Activated T-helper 17 cell treated with anti-CD3 and anti-CD28 coated beads, Interleukin-2, amount 50 U/mL, for 72 hours (primary cell): ENCODE data around the gene ID1. TPM values are rescaled to one million over a fixed set of nuclear protein-coding genes. Genes with fewer than 3 reads are reported as not detected.
"Not testable (repeated sequence)": the region's sequence is repeated elsewhere in the genome, so short reads cannot be mapped to it uniquely, and the experiment has no call there.

Experiments
- ATAC-seq: fragments of 150-1000 bp; cut with Tn5 transposase; replicated peaks from 2 replicates; pipeline ENCODE4 v1.10.0; 2021; ENCODE audit warnings: mild to moderate bottlenecking, moderate library complexity
- H3K27ac Mint-ChIP-seq: one replicate; pipeline ENCODE4 v1.8.0; 2022; ENCODE audit warnings: mixed read lengths
- H3K27me3 Mint-ChIP-seq: one replicate; pipeline ENCODE4 v1.8.0; 2022; ENCODE audit warnings: mixed read lengths
- H3K36me3 Mint-ChIP-seq: one replicate; pipeline ENCODE4 v1.8.0; 2022; ENCODE audit warnings: low read depth, mild to moderate bottlenecking, mixed read lengths
- H3K4me1 Mint-ChIP-seq: one replicate; pipeline ENCODE4 v1.8.0; 2022; ENCODE audit warnings: mixed read lengths
- H3K4me3 Mint-ChIP-seq: one replicate; pipeline ENCODE4 v1.8.0; 2022; ENCODE audit warnings: mild to moderate bottlenecking, mixed read lengths
- H3K9me3 Mint-ChIP-seq: one replicate; pipeline ENCODE4 v1.8.0; 2022; ENCODE audit warnings: mixed read lengths
- total RNA-seq, 2 donors: library from RNA; stranded (reverse); gene quantifications; one replicate each; pipeline ENCODE4 v1.2.3, GENCODE V29; 2022

Gene ID1
- total RNA-seq, 2 donors from 2014 or later, result 2.9 to 5.3 TPM

DNA sequence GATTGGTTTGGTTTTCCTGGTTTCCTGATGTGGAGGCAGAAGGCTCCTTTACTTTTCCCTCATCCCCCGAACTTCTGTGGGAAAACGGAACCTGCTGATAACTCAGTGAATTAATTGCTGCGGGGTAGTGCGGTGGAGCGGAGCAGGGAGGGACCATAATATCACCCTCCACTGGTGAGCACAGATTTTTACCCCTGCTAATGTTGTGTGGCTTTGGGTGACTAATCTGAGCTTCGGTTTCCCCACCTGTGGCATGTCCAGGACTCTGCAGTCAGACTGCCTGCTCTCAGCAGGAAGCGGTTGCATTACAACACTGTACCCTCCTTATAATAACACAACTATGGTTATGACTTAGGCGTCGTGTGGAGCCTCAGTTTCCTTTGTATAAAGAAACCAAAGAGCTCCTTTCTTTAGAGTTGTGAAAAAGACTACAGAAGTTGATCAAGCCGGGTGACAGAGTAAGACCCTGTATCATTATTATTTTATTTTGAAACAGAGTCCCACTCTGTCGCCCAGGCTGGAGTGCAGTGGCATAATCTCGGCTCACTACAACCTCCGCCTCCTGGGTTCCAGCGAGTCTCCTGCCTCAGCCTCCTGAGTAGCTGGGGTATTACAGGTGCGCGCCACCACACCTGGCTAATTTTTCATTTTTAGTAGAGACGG, 2.2 kb upstream of the ID1 start:
- H3K9me3 Mint-ChIP-seq, result no peaks in the 10 kb centered on the region
- peak overlapping the region; percentile 85 for H3K4me3 Mint-ChIP-seq
- peak overlapping the region; percentile 46 for H3K27ac Mint-ChIP-seq
- H3K4me1 Mint-ChIP-seq, result peaks cover 23% of the 10 kb centered on the region
- peaks cover 7% of the 10 kb centered on the region for H3K36me3 Mint-ChIP-seq
- peak; percentile 88 for ATAC-seq
- H3K27me3 Mint-ChIP-seq, result peaks cover 20% of the 10 kb centered on the region

DNA sequence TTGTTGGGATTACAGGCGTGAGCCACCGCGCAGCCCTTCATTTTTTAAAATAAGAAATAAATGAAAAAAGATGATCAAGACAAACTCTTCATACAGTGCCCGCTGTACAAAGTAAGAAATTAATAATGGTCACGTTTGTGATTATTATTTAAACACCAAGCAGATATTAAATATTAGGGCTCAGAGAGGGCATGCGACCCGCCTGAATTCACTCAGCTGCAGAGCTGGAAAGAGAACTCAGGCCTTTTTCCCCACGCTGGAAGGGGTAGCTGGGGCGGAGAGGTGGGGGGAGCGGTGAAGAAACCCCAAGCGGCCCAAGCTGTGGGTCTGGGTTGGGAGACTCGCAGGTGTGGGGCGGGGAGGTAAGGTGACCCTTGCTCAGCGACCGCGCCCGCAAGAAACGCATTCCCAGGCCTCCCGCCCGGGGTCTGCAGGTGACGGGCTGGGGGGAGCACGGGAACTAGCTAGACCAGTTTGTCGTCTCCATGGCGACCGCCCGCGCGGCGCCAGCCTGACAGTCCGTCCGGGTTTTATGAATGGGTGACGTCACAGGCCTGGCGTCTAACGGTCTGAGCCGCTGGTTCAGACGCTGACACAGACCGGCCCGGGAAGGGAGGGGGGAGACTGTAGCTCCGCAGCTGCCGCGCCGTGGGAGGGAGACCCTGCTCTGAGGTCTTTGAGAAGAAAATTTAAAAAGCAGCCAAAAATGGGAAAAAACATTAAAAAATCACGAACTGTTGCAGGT, 1.1 kb upstream of the ID1 start:
- Mint-ChIP-seq H3K4me3 (peak overlapping the region; percentile 85), H3K9me3 (no peaks in the 10 kb centered on the region), H3K27ac (peak overlapping the region; percentile 68), H3K27me3 (peaks cover 23% of the 10 kb centered on the region), H3K36me3 (peaks cover 7% of the 10 kb centered on the region), H3K4me1 (peaks cover 23% of the 10 kb centered on the region)
- ATAC-seq, result peak; percentile 45

DNA sequence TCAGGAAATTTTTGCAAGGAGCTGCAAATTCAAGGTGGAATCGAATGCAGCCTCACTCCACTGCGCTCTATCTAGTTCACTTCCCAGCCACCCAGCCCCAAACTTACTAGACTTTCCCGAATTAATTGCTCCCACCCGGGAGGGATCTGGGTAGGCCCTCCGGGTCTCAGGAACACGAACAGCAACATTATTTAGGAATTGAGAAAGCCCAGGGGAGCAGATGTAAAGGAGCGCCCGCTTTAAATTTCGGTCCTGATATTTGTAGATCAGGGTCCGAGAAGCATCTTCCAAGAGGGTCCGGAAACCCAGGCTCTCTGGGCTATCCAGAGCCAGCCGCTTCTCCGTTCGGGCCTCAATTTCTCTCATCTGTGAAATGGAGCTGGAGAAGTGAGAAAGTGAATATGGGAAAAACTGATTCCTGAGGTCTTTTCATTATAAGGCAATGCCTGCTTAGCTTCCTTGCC, 490 bp upstream of the ID1 start:
- Mint-ChIP-seq H3K4me3 (peak overlapping the region; percentile 85), H3K36me3 (peaks cover 7% of the 10 kb centered on the region), H3K9me3 (no peaks in the 10 kb centered on the region), H3K4me1 (peaks cover 23% of the 10 kb centered on the region), H3K27me3 (peaks cover 23% of the 10 kb centered on the region), H3K27ac (peak overlapping the region; percentile 68)
- ATAC-seq, result no peak

DNA sequence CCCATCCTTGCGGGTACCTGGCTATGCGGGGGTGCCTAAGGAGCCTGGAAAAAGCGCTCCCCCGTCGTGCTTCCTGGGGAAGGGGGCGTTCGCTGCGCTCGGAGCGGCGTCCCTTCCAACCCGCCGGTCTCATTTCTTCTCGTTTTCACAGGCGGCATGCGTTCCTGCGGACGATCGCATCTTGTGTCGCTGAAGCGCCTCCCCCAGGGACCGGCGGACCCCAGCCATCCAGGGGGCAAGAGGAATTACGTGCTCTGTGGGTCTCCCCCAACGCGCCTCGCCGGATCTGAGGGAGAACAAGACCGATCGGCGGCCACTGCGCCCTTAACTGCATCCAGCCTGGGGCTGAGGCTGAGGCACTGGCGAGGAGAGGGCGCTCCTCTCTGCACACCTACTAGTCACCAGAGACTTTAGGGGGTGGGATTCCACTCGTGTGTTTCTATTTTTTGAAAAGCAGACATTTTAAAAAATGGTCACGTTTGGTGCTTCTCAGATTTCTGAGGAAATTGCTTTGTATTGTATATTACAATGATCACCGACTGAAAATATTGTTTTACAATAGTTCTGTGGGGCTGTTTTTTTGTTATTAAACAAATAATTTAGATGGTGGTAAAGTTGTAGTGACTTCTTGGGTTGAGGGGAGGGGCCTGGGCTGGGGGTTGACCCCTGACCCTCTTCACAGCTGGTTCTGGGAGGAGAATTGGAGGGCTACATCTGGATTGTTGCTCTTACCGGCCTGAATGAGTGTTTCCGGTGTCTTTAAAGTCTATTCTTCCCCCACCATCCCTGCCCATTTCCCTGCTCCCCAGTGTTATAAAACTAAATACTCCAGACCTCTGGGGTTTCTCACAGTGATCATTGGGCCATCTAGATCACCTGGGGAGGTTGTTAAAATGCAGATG, 1.1 kb downstream of the ID1 start:
- Mint-ChIP-seq H3K9me3 (no peaks in the 10 kb centered on the region), H3K27ac (peak overlapping the region; percentile 61), H3K27me3 (peaks cover 23% of the 10 kb centered on the region), H3K4me1 (peaks cover 23% of the 10 kb centered on the region), H3K4me3 (peak overlapping the region; percentile 85), H3K36me3 (peaks cover 7% of the 10 kb centered on the region)
- ATAC-seq, result no peak

DNA sequence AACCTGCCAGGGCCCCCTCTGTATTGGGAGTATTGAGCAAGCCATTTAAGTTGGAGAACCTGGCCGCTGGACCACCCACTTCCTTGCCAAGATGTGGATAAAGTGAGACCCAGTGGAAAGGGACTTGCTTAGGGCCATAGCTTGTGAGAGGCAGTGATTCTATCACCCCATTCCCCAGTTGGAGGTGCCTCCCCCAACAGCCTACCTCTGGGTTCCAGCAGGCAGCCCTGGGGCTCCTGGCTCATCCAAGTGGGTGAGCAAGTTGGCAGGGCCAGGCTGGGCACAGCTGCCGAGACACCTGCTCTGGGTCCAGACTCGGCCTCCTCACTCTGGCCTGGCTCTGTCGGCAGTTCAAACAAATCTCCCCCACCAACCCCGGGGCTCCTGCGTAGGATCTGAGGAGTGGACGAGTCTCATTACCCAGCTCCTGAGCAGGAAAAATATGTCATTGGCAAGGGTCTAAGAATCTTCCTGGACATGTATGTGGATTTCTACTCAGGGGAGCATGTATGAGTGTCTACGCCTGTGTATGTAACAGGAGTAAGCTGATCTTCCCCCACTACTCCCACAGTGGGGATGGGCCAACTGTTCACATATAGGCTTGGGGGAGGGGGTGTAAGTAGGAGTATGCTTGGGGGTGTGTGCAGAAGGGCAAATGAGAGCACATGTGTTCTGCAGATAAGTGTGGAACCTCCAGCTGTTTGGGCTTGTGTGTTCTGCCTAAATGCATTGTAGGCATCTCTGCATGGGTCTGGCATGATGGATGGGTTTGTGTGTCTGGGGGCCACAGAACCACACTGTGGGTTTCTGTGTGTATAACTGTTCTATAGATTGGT, 1.9 kb downstream of the ID1 start:
- ATAC-seq, result no peak
- Mint-ChIP-seq H3K36me3 (peaks cover 7% of the 10 kb centered on the region), H3K27me3 (peaks cover 23% of the 10 kb centered on the region), H3K4me1 (peaks cover 23% of the 10 kb centered on the region), H3K4me3 (peak overlapping the region; percentile 85), H3K27ac (no peak overlapping the region), H3K9me3 (no peaks in the 10 kb centered on the region)

DNA sequence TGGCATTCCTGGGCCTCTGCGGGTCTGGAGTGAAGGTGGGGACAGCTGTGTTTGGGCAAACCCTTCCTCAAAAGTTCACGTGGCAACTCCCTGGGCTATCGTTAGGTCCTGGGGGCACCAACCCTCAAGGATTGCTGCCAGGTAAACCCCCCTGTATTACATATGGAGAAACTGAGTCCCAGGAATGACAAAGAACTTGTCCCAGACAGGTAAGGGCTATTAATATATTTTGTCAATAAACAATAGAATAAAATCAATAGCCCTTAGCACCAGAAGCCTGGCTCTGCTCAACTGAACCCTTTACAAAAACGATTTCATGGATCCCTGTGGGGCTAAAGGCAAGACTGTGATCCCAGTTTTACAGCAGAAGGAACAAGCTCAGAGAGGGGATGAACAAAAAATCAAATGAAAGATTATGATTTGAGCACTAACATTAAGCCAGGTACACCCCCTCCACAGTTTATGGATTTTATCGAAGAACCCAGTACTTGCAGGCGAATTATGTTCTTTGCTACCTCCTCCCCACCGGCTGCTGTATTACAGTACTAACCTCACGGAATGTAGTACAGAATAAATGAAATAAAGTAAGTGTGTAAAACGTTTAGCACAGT, 2.7 kb downstream of the ID1 start:
- Mint-ChIP-seq H3K4me3 (no peak overlapping the region), H3K27ac (no peak overlapping the region), H3K27me3 (peaks cover 20% of the 10 kb centered on the region), H3K9me3 (no peaks in the 10 kb centered on the region), H3K4me1 (peaks cover 18% of the 10 kb centered on the region), H3K36me3 (peaks cover 7% of the 10 kb centered on the region)
- ATAC-seq, result no peak

DNA sequence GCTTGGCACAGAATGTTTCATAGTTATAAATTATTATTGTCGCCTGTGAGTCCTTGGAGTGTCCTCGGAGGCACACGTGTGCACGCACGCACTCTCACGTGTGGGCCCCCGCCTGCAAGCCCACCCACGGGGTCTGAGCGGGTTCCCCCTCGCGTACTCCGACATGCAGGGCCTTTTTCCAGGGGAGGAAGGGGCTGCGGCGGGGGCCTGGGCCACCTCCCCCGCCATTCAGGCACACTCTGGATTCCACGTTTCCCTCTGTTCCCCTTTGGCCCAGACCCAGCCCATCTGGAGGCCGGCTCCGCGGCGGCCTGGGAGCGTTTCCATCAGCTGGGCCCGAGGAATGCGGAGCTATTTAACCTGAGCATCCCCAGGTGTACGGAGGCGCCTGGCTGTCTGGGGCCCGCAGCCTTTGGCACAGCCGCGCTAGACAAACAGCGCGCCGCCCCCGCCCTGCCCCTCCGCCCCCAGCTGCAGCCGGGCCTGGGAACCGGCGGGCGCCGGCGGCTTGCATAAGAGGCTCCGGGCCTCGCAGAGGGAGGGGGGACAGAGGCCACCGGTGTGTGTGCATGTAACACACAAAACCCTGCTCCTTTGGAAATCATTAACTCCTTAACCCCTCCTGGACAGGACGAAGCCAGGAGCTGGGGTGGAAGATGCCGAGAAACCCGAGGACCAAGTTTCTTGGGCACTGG, 3.3 kb downstream of the ID1 start:
- H3K27me3 Mint-ChIP-seq, result peaks cover 19% of the 10 kb centered on the region

DNA sequence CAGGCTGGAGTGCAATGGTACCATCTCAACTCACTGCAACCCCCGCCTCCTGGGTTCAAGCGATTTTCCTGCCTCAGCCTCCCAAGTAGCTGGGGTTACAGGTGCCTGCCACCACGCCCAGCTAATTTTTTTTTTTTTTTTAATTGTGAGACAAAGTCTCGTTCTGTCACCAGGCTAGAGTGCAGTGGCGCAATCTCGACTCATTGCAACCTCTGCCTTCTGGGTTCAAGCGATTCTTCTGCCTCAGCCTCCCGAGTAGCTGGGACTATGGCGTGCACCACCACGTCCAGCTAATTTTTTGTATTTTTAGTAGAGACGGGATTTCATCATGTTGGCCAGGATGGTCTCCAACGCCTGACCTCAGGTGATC, 7.2 kb downstream of the ID1 start:
- H3K27ac Mint-ChIP-seq, H3K4me3 Mint-ChIP-seq, H3K9me3 Mint-ChIP-seq, ATAC-seq, H3K36me3 Mint-ChIP-seq, H3K4me1 Mint-ChIP-seq: not testable (repeated sequence)
- peaks cover 12% of the 10 kb centered on the region for H3K27me3 Mint-ChIP-seq

More for the DNA sequence above, 3.3 kb downstream of the ID1 start:
- H3K27ac Mint-ChIP-seq, result no peak overlapping the region
- peaks cover 7% of the 10 kb centered on the region for H3K36me3 Mint-ChIP-seq
- no peak overlapping the region for H3K4me3 Mint-ChIP-seq
- ATAC-seq, result no peak
- H3K9me3 Mint-ChIP-seq, result no peaks in the 10 kb centered on the region
- peaks cover 15% of the 10 kb centered on the region for H3K4me1 Mint-ChIP-seq

DNA sequence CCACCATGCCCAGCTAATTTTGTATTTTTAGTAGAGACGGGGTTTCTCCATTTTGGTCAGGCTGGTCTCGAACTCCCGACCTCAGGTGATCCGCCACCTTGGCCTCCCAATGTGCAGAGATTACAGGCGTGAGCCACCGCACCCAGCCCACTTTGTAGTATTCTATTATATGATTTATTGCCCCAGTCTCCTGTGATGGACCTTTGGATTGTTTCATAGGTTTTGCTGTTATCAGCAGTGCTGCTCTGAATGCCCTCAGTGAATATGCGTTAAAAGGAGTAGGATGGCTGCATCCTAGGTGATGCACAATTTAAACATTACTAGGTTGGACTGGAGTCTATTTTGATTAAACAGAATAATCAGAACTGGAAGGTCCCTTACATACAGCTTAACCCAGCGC, 10.3 kb downstream of the ID1 start:
- Mint-ChIP-seq H3K36me3 (no peaks in the 10 kb centered on the region), H3K9me3 (no peaks in the 10 kb centered on the region), H3K4me3 (no peak overlapping the region), H3K27me3 (peaks cover 6% of the 10 kb centered on the region), H3K4me1 (no peaks in the 10 kb centered on the region), H3K27ac (no peak overlapping the region)
- no peak for ATAC-seq

DNA sequence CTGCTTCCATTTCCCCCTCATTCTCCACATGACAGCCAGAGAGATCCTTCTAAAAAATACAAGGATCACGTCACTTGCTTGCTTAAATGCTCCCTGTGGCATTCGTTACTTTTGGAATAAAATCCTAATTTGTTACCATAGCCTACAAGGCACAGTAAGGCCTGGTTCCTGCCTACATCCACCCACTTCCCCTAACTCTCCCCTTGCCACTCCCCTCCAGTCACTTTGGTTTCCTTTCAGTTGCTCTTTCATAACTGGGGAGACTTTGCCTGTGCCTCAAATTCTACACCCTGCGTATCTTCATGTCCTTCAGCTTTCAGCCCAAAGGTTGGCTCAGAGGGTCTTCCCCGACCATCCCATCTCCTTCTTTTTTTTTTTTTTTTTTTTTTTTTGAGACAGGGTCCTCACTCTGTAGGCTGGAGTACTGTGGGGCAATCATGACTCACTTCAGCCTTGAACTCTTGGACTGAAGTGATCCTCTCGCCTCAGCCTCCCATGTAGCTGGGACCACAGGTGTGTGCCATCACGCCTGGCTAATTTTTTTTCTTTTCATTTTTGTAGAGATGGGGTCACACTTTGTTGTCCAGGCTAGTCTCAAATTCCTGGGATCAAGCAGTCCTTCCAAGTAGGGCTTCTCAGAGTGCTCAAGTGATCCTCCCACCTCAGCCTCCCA, 12.5 kb downstream of the ID1 start:
- Mint-ChIP-seq H3K4me3 (no peak overlapping the region), H3K36me3 (no peaks in the 10 kb centered on the region), H3K27me3 (peaks cover 6% of the 10 kb centered on the region), H3K9me3 (no peaks in the 10 kb centered on the region), H3K27ac (no peak overlapping the region), H3K4me1 (no peaks in the 10 kb centered on the region)
- ATAC-seq, result no peak

DNA sequence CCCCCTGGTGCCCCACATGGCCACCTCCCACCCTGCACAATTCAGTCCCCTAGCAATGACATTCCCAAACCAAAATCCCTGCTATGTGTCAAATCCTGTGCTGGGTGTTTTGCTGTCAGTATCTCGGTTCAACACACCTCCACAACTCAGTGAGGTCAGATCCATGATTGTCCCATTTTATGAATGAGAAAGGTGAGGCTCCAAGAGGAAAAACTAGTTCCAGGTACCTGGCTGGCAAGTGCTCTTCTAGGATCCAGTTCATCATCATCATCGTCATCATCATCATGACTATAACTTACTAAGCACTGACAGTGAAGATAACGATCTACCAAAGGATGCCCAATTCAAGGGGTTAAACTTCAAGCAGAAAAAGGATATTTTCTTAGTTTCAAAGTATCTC, 15.2 kb downstream of the ID1 start:
- Mint-ChIP-seq H3K27ac (no peak overlapping the region), H3K4me1 (no peaks in the 10 kb centered on the region), H3K27me3 (peaks cover 6% of the 10 kb centered on the region), H3K36me3 (no peaks in the 10 kb centered on the region), H3K4me3 (no peak overlapping the region), H3K9me3 (no peaks in the 10 kb centered on the region)
- no peak for ATAC-seq

DNA sequence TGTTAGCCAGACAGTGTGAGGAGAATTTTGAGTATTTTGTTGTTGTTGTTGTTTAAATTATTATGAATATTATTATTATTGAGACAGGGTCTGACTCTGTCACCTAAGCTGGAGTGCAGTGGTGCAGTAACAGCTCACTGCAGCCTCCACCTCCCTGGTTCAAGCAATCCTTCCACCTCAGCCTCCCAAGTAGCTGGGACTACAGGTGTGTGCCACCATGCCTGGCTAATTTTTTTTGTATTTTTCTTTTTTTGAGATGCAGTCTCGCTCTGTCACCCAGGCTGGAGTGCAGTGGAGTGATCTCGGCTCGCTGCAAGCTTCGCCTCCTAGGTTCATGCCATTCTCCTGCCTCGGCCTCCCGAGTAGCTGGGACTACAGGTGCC, 18.0 kb downstream of the ID1 start:
- H3K4me1 Mint-ChIP-seq, H3K4me3 Mint-ChIP-seq, H3K27ac Mint-ChIP-seq, H3K27me3 Mint-ChIP-seq, H3K9me3 Mint-ChIP-seq, ATAC-seq, H3K36me3 Mint-ChIP-seq: not testable (repeated sequence)

DNA sequence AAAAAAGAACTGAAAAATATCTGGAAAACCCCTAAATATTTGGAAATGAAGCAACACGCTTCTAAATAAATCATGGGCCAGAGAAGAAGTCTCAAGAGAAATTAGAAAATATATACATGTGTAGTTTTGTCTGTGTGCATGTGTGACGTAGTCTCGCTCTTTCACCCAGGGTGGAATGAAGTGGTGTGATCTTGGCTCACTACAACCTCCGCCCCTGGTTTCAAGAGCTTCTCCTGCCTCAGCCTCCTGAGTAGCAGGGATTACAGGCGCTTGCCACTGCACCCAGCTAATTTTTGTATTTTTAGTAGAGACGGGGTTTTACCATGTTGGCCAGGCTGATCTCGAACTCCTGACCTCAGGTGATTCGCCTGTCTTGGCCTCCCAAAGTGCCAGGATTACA, 21.4 kb downstream of the ID1 start:
- not testable (repeated sequence) for H3K27me3 Mint-ChIP-seq, H3K27ac Mint-ChIP-seq, H3K36me3 Mint-ChIP-seq, H3K4me1 Mint-ChIP-seq, H3K9me3 Mint-ChIP-seq, H3K4me3 Mint-ChIP-seq, ATAC-seq
